MM.1S (cell line): Measurements from ENCODE around the gene CNOT4.

Source experiments
- EZH2 ChIP-seq: fragments of 300-600 bp; sonication (generic); optimal IDR thresholded peaks from 2 replicates; pipeline ENCODE3; 2017; ENCODE audit warnings: low read depth, mild to moderate bottlenecking, antibody characterized with exemption, low read length, mixed read lengths
- EZH2phosphoT487 ChIP-seq: fragments of 300-600 bp; sonication (generic); IDR thresholded peaks from 2 replicates; pipeline ENCODE4 v1.6.1; 2018; ENCODE audit warnings: antibody characterized with exemption, low read length
- TF ChIP-seq, protein P1 (sequence below): fragments of 300-600 bp; sonication (generic); IDR thresholded peaks from 2 replicates; pipeline ENCODE4 v1.5.1; 2016; ENCODE audit warnings: antibody characterized with exemption, low read length, mixed read lengths

DNA sequence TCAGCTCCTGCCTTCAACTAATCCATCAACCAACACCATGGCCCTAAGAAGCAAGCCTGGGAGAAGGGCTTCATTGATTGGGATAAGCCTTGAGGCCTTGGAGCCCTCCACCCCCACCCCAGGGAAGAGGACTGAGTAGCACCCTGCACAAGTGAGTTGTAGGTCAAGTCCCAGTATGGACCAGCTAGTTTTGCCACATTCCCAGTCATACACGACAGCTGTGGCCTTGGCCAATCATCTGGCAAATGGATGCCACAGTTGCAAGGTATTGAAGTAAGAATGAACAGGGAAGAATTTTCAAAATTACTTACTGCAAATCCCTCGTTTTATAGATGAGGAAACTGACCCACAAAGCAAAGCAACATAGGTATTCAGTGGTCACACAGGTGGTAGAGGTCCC is 166.5 kb downstream of the CNOT4 start:
- TF ChIP-seq, protein P1, sequence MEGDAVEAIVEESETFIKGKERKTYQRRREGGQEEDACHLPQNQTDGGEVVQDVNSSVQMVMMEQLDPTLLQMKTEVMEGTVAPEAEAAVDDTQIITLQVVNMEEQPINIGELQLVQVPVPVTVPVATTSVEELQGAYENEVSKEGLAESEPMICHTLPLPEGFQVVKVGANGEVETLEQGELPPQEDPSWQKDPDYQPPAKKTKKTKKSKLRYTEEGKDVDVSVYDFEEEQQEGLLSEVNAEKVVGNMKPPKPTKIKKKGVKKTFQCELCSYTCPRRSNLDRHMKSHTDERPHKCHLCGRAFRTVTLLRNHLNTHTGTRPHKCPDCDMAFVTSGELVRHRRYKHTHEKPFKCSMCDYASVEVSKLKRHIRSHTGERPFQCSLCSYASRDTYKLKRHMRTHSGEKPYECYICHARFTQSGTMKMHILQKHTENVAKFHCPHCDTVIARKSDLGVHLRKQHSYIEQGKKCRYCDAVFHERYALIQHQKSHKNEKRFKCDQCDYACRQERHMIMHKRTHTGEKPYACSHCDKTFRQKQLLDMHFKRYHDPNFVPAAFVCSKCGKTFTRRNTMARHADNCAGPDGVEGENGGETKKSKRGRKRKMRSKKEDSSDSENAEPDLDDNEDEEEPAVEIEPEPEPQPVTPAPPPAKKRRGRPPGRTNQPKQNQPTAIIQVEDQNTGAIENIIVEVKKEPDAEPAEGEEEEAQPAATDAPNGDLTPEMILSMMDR: no peak
- TF ChIP-seq EZH2phosphoT487 (no peak), EZH2 (no peak)
